Activated CD8-positive, alpha-beta memory T cell treated with anti-CD3 and anti-CD28 coated beads for 36 hours (primary cell): ENCODE results near the gene PGBD5. TPM values are rescaled to one million over a fixed set of nuclear protein-coding genes. Genes with fewer than 3 reads are reported as not detected.
"Not testable (repeated sequence)": the region's sequence is repeated elsewhere in the genome, so short reads cannot be mapped to it uniquely, and the experiment has no call there.

Source experiments
- CTCF ChIA-PET: fragments of 350-600 bp; sonication (Branson Sonifier 250); formaldehyde crosslinking; loops from one replicate; lab custom pipeline; 2021; ENCODE audit warnings: antibody characterized with exemption; lab: Charles Lee
- POLR2A ChIA-PET: fragments of 350-600 bp; sonication (Branson Sonifier 250); formaldehyde crosslinking; loops from one replicate; lab custom pipeline; 2021; ENCODE audit warnings: antibody characterized with exemption; lab: Charles Lee
- total RNA-seq, 2 experiments: library from RNA; stranded (reverse); gene quantifications; one replicate each; pipeline ENCODE4 v1.2.3, GENCODE V29; 2021

PGBD5 gene
- total RNA-seq, 2 experiments from 2014 or later = 0.04 TPM; not detected in 1

GRCh38 chr1:230427094-230427876 lies 1.2 kb upstream of the PGBD5 start:
- CTCF ChIA-PET = no interaction called here
- POLR2A ChIA-PET = no interaction called here

- CTCF ChIA-PET = no interaction called here
- POLR2A ChIA-PET = no interaction called here
These were observed 660 bp downstream of the PGBD5 start for GRCh38 chr1:230425252-230426091.

- ChIA-PET POLR2A (no interaction called here), CTCF (no interaction called here)
These were observed 1.5 kb downstream of the PGBD5 start for GRCh38 chr1:230424391-230425251.

GRCh38 chr1:230423951-230424350 lies 2.2 kb downstream of the PGBD5 start:
- ChIA-PET CTCF (no interaction called here), POLR2A (no interaction called here)

GRCh38 chr1:230423261-230423660 lies 2.9 kb downstream of the PGBD5 start:
- ChIA-PET POLR2A (no interaction called here), CTCF (no interaction called here)

GRCh38 chr1:230422221-230422981 lies 3.7 kb downstream of the PGBD5 start:
- POLR2A ChIA-PET = no interaction called here
- CTCF ChIA-PET = no interaction called here

GRCh38 chr1:230421481-230421880 lies 4.7 kb downstream of the PGBD5 start:
- ChIA-PET CTCF (interaction anchor here (1.2 kb wide), 1 partner anchor 804 kb away, joined by 4 read pairs; no protein-coding TSS in a partner anchor), POLR2A (no interaction called here)

- POLR2A ChIA-PET, CTCF ChIA-PET: not testable (repeated sequence)
These were observed 5.8 kb downstream of the PGBD5 start for GRCh38 chr1:230420372-230420771.

- CTCF ChIA-PET = no interaction called here
- POLR2A ChIA-PET = no interaction called here
These were observed 9.7 kb downstream of the PGBD5 start for GRCh38 chr1:230416430-230416829.

- ChIA-PET CTCF (interaction anchor here (0.5 kb wide), 1 partner anchor 201 kb away, joined by 3 read pairs; no protein-coding TSS in a partner anchor), POLR2A (no interaction called here)
These were observed 10.6 kb downstream of the PGBD5 start for GRCh38 chr1:230415405-230416132.

- CTCF ChIA-PET = no interaction called here
- POLR2A ChIA-PET = no interaction called here
These were observed 11.4 kb downstream of the PGBD5 start for GRCh38 chr1:230414694-230415093.

GRCh38 chr1:230414102-230414501 lies 12.0 kb downstream of the PGBD5 start:
- POLR2A ChIA-PET = no interaction called here

GRCh38 chr1:230413061-230413460 lies 13.1 kb downstream of the PGBD5 start:
- CTCF ChIA-PET = no interaction called here
- POLR2A ChIA-PET = no interaction called here

More at GRCh38 chr1:230414102-230414501, 12.0 kb downstream of the PGBD5 start:
- CTCF ChIA-PET = no interaction called here

GRCh38 chr1:230408971-230409370 lies 17.2 kb downstream of the PGBD5 start:
- CTCF ChIA-PET = no interaction called here
- POLR2A ChIA-PET = no interaction called here

GRCh38 chr1:230407351-230407750 lies 18.8 kb downstream of the PGBD5 start:
- CTCF ChIA-PET = no interaction called here
- POLR2A ChIA-PET = no interaction called here

GRCh38 chr1:230406727-230407126 lies 19.4 kb downstream of the PGBD5 start:
- POLR2A ChIA-PET, CTCF ChIA-PET: not testable (repeated sequence)

GRCh38 chr1:230403442-230403841 lies 22.7 kb downstream of the PGBD5 start:
- ChIA-PET CTCF (interaction anchor here (0.6 kb wide), 1 partner anchor 362 kb away, joined by 3 read pairs; no protein-coding TSS in a partner anchor), POLR2A (no interaction called here)

GRCh38 chr1:230401763-230402294 lies 24.3 kb downstream of the PGBD5 start:
- ChIA-PET POLR2A (no interaction called here), CTCF (no interaction called here)
